Stomach (tissue), 4 donors: ENCODE results near the gene PKNOX2.

Experiments
- CTCF ChIP-seq, 7 experiments: fragments of 450-650 bp in 4 of 7; fragments of 200-600 bp in 3 of 7; sonication (generic) in 3 of 7; IDR thresholded peaks; one replicate each; pipeline ENCODE4 v1.5.1; 2016 to 2019; ENCODE audit warnings: antibody characterized with exemption in 7 of 7, control low read depth in 2 of 7, mild to moderate bottlenecking in 1 of 7
- EP300 ChIP-seq: sonication (generic); formaldehyde crosslinking; IDR thresholded peaks from one replicate; pipeline ENCODE4 v1.6.1; 2017; ENCODE audit warnings: antibody characterized with exemption
- POLR2A ChIP-seq, 4 donors: fragments of 450-650 bp; IDR thresholded peaks; one replicate each; pipeline ENCODE4 v1.6.1; 2016; ENCODE audit warnings: antibody characterized with exemption in 4 of 4, control low read depth in 2 of 4, mild to moderate bottlenecking in 1 of 4, moderate library complexity in 1 of 4
- POLR2AphosphoS5 ChIP-seq, 3 donors: sonication (generic); formaldehyde crosslinking; IDR thresholded peaks; one replicate each; pipeline ENCODE4 v1.6.1; 2016; ENCODE audit warnings: antibody characterized with exemption in 3 of 3

- TF ChIP-seq EP300 (no peak), CTCF (IDR thresholded peaks at IDR 0.05) (no peak), POLR2A (IDR thresholded peaks at IDR 0.05) (no peak), POLR2AphosphoS5 (IDR thresholded peaks at IDR 0.05) (no peak)
These were observed 139.6 kb downstream of the PKNOX2 start for GRCh38 chr11:125304136-125304535.
